ENCODE measurements around the gene TAF4.

Gene TAF4

DNA sequence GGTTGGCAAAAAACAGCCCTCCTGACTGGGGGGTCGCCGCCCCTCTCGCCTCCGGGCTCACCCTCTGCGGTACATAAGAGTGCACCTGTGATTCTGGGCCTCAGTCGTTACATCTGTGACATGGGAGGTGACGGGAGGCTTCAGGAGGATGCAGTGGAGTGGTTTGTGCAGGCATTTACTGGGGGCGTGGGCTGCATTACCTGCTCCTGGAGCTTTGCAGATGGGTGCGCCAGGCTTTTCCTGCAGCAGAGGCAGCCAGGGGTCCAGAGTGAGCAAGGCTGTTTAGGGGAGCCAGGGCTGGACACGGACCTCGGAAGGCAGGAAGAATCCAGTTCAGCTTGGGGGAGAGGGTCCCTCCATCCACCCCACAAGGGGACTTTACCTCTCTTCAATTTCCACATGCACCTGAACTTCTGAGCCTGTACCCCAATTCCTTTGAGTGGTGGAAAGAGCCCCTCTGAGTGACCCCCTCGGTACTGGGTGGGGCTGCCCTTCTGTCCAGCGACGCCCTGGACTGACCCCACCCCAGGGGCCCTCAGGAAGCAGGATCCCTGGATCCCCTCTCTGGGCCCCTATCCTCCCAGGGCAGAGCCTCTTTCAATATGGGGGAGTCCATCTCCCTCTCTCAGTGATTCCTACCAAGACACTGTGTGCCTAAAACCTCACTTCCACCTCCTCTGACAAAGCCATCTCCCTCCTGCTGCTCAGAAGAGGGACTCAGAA lies 134.0 kb downstream of the TAF4 start:
- no peaks in the 10 kb centered on the region for H3K36me3 ChIP-seq (ENCODE audit: insufficient read depth, low read depth, low read length)
- no peaks in the 10 kb centered on the region for H3K27me3 ChIP-seq (ENCODE audit: insufficient read depth, low read length)
- H3K9ac ChIP-seq (ENCODE audit: low read depth, low read length), result no peak overlapping the region
- no peak overlapping the region for H3K27ac ChIP-seq (ENCODE audit: low read length)
- H3K9me3 ChIP-seq (ENCODE audit: insufficient read depth, low read depth, low read length), result no peaks in the 10 kb centered on the region
- peaks cover 2% of the 10 kb centered on the region; the same call in 1 of the 2 replicates for H3K4me1 ChIP-seq (ENCODE audit: insufficient read depth, low read length)
- no peak overlapping the region for H3K4me3 ChIP-seq (ENCODE audit: low read length)

DNA sequence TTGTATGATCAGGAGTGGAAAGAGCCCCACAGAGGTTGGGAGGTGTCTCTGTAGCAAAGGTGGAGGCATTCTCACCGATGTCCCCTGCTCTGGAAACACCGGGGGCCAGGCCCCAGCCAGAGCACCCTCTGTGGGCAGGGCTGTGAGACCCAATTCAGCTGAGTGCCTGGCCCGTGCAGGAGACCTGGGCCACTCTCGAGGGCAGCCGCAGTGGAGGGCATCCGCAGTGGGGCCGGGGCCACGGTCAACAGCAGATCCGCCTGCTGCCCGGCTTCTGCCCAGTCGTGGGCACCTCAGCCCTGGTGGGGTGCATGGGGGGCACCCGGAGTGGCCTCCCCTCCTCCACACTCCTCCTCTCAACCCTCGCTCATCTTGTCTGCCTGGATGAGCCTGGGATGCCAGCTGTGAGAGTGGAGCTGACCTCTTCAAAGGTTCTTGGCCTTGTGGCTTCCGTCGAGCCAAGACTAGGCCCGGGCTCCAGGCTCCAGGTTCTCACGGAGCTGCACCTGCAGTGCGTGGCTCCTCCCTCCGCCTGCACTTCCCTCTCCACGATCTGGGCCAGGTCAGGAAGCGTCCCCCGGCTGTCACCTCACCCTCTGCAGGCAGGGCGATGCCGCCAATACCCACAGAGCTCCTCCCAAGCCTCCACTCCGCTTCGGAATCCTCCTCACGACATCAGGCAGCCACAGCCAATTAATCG lies 134.8 kb downstream of the TAF4 start:
- no peaks in the 10 kb centered on the region for H3K9me3 ChIP-seq (ENCODE audit: insufficient read depth, low read depth, low read length)
- H3K36me3 ChIP-seq (ENCODE audit: insufficient read depth, low read depth, low read length), result no peaks in the 10 kb centered on the region
- no peaks in the 10 kb centered on the region for H3K4me1 ChIP-seq (ENCODE audit: insufficient read depth, low read length)
- H3K4me3 ChIP-seq (ENCODE audit: low read length), result no peak overlapping the region
- H3K27me3 ChIP-seq (ENCODE audit: insufficient read depth, low read length), result no peaks in the 10 kb centered on the region
- no peak overlapping the region for H3K9ac ChIP-seq (ENCODE audit: low read depth, low read length)
- H3K27ac ChIP-seq (ENCODE audit: low read length), result no peak overlapping the region

DNA sequence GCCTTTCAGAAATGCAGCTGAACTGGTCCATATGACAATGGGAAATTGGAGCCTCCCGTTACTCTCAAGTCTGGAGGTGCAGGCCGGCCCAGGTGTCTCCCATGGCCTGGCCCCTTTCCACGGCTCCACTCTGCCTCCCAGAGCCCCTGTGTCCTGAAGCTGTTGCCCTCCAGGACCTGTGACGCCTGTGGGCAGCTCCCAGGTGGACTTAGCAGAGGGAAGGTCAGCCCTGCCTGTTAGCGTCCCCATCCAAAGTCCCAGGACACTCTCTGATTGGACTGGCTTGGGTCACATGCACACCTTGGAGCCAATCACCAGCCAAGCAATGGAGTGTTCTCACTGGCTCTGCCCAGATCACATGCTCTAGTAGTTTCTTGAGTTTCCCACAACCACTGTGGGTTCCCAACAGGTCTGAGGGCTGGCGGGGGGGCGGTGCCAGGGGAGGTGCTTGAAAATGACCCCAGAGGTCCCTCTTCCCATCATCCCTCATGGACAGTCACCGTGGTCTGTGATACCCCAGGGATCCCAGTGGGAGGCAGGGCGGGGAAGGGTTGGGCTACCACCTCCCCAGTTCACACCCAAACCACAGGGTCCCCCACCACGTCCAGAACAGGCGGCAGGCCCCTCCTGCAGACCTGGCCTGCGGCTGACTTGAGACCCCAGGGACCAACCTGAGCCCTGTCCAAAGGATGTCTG lies 135.6 kb downstream of the TAF4 start:
- H3K9ac ChIP-seq (ENCODE audit: low read depth, low read length), result no peak overlapping the region
- no peaks in the 10 kb centered on the region for H3K9me3 ChIP-seq (ENCODE audit: insufficient read depth, low read depth, low read length)
- no peaks in the 10 kb centered on the region for H3K27me3 ChIP-seq (ENCODE audit: insufficient read depth, low read length)
- no peak overlapping the region for H3K27ac ChIP-seq (ENCODE audit: low read length)
- H3K36me3 ChIP-seq (ENCODE audit: insufficient read depth, low read depth, low read length), result no peaks in the 10 kb centered on the region
- H3K4me3 ChIP-seq (ENCODE audit: low read length), result no peak overlapping the region
- no peaks in the 10 kb centered on the region for H3K4me1 ChIP-seq (ENCODE audit: insufficient read depth, low read length)

DNA sequence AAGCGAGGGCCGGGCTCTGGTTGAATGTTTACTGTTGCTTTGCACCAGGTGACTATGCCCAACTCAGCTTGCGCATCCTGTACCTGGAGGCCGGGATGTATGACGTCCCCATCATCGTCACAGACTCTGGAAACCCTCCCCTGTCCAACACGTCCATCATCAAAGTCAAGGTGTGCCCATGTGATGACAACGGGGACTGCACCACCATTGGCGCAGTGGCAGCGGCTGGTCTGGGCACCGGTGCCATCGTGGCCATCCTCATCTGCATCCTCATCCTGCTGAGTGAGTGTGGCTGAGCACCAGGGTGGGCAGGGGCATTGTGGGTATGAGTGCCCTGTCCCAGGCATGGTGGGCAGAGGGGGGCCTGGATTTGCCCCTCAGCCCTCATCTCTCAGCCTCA lies 136.1 kb downstream of the TAF4 start:
- Histone ChIP-seq H3K4me1 (ENCODE audit: insufficient read depth, low read length) (no peaks in the 10 kb centered on the region), H3K27me3 (ENCODE audit: insufficient read depth, low read length) (no peaks in the 10 kb centered on the region), H3K9ac (ENCODE audit: low read depth, low read length) (no peak overlapping the region), H3K36me3 (ENCODE audit: insufficient read depth, low read depth, low read length) (no peaks in the 10 kb centered on the region), H3K27ac (ENCODE audit: low read length) (no peak overlapping the region), H3K9me3 (ENCODE audit: insufficient read depth, low read depth, low read length) (no peaks in the 10 kb centered on the region), H3K4me3 (ENCODE audit: low read length) (no peak overlapping the region)

DNA sequence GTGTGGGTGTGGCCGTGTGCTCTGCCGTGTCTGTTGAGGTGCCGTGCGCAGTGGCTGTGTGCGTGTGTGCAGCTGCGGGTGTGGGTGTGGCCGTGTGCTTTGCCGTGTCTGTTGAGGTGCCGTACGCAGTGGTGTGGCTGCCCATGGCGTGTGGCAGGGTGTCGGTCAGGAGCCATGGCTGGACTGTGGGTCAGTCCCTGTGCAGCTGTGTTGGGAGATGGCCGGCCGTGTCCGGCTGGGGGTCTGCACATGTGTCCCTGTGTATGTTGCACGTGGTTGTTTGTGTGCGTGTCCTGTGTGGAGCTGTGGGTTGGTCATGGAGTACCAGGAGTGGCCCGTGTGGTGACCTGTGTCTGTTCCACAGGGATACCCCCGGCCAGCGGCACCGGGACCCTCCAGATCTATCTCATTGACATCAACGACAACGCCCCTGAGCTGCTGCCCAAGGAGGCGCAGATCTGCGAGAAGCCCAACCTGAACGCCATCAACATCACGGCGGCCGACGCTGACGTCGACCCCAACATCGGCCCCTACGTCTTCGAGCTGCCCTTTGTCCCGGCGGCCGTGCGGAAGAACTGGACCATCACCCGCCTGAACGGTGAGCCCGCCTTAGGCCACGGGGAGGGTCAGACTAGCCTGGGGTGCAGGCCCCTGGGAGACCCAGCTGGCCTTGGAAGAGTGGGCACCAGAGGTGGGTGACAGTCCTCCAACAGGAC lies 137.7 kb downstream of the TAF4 start:
- no peaks in the 10 kb centered on the region for H3K27me3 ChIP-seq (ENCODE audit: insufficient read depth, low read length)
- no peaks in the 10 kb centered on the region for H3K9me3 ChIP-seq (ENCODE audit: insufficient read depth, low read depth, low read length)
- no peak overlapping the region for H3K27ac ChIP-seq (ENCODE audit: low read length)
- H3K36me3 ChIP-seq (ENCODE audit: insufficient read depth, low read depth, low read length), result no peaks in the 10 kb centered on the region
- no peak overlapping the region for H3K4me3 ChIP-seq (ENCODE audit: low read length)
- no peak overlapping the region for H3K9ac ChIP-seq (ENCODE audit: low read depth, low read length)
- H3K4me1 ChIP-seq (ENCODE audit: insufficient read depth, low read length), result no peaks in the 10 kb centered on the region

DNA sequence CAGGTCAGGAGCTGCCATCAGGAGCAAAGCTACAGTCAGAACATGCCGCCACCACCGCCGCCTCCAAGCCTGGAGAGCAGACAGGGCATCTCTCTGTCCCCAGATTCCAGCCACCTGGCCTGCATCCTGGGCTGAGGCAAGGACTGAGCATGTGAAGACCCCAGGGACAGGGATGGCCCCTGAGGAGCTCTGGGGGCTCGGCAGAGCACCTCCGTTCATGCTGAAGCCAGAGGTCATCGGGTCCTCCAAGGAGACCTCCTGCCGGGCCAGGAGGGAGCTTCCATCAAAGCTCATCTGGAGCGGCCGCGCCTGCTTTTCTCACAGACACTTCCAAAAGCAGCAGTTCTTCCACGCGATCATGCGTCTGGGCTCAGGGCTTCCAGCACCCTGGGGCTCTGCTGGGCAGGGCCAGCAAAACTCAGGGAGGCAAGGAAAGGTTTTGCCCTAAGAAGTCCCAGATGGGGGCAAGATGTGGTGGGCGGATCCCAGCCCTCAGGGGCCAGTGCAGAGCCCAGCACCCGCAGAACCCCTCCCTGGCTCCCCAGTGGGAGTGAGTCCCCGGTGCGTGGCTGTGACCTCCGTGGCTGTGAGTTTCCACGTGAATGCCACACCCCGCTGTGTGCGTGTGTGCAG lies 138.4 kb downstream of the TAF4 start:
- Histone ChIP-seq H3K4me3 (ENCODE audit: low read length) (no peak overlapping the region), H3K9ac (ENCODE audit: low read depth, low read length) (no peak overlapping the region), H3K27ac (ENCODE audit: low read length) (no peak overlapping the region)

DNA sequence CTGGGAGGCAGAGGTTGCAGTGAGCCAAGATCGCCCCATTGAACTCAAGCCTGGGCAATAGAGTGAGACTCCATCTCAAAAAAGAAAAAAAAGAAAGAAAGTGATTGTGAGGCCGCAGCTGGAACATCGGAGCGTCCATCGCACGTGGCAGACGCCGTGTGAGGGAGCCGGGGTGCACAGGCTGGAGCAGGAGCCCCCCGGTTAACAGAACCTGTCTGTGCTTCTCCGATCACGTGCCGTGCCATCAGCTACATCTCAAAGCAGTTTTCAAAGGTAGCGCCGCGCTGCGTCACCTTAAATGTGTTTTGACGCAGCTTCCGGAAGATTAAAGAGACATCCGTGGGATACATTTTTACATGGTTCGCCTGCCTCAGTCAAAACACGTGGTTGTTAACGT lies 138.9 kb downstream of the TAF4 start:
- no peaks in the 10 kb centered on the region for H3K9me3 ChIP-seq (ENCODE audit: insufficient read depth, low read depth, low read length)
- no peak overlapping the region for H3K9ac ChIP-seq (ENCODE audit: low read depth, low read length)
- H3K4me1 ChIP-seq (ENCODE audit: insufficient read depth, low read length), result no peaks in the 10 kb centered on the region
- no peak overlapping the region for H3K27ac ChIP-seq (ENCODE audit: low read length)
- no peak overlapping the region for H3K4me3 ChIP-seq (ENCODE audit: low read length)
- H3K36me3 ChIP-seq (ENCODE audit: insufficient read depth, low read depth, low read length), result no peaks in the 10 kb centered on the region
- H3K27me3 ChIP-seq (ENCODE audit: insufficient read depth, low read length), result no peaks in the 10 kb centered on the region

More for the DNA sequence above, 138.4 kb downstream of the TAF4 start:
- Histone ChIP-seq H3K4me1 (ENCODE audit: insufficient read depth, low read length) (no peaks in the 10 kb centered on the region), H3K27me3 (ENCODE audit: insufficient read depth, low read length) (no peaks in the 10 kb centered on the region), H3K36me3 (ENCODE audit: insufficient read depth, low read depth, low read length) (no peaks in the 10 kb centered on the region), H3K9me3 (ENCODE audit: insufficient read depth, low read depth, low read length) (no peaks in the 10 kb centered on the region)

DNA sequence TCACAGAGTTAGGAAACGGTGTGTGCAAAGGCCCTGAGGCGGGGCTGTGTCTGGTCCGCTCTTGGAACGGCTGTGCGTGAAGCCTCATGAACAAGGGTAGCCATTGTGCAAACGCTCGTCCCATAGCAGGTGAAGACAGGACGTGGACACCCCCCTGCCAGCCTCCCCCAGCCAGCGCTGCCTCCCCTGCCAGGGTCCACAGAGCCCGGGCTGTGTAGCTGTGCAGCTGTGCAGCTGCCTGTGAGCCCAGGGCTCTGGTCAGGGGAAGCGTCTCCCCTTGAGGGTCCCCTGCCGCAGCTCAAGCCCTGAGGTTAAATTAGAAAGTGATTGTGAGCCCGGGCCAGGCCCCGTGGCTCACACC lies 139.4 kb downstream of the TAF4 start:
- Histone ChIP-seq H3K36me3 (ENCODE audit: insufficient read depth, low read depth, low read length) (no peaks in the 10 kb centered on the region), H3K4me3 (ENCODE audit: low read length) (no peak overlapping the region), H3K9me3 (ENCODE audit: insufficient read depth, low read depth, low read length) (no peaks in the 10 kb centered on the region), H3K27ac (ENCODE audit: low read length) (no peak overlapping the region), H3K27me3 (ENCODE audit: insufficient read depth, low read length) (no peaks in the 10 kb centered on the region), H3K9ac (ENCODE audit: low read depth, low read length) (no peak overlapping the region), H3K4me1 (ENCODE audit: insufficient read depth, low read length) (no peaks in the 10 kb centered on the region)

DNA sequence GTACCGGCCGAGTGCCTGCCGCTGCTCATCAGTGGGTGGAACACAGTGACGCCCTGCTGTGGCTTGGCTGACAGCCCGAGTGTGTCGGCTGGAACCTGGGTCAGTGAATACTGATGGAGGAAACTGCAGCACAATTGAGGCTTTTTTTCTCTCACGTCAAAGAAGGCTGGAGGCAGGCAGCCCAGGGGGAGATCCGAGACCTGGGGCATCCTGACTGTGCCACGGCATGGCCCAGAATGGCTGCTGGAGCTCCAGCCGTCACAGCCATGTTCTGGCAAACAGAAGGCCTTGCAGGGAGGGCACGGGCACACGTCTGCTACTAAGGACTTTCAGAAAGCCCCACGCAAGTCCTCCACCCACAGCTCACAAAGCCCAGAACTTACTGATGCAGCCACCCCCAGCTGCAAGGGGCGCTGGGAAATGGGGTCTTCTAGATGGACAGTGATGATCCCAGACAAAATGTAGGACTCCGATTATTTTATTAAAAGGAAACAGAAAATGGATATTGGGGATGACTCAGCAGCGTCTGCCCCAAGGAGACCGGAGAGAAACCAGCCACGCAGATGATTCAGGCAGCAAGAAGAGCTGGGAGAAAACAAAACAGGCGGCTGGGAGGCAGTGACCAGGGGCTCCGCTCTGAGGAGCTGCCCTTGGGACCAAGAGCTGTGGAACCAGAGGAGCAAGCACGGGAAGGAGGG lies 140.0 kb downstream of the TAF4 start:
- Histone ChIP-seq H3K9ac (ENCODE audit: low read depth, low read length) (no peak overlapping the region), H3K9me3 (ENCODE audit: insufficient read depth, low read depth, low read length) (no peaks in the 10 kb centered on the region)

DNA sequence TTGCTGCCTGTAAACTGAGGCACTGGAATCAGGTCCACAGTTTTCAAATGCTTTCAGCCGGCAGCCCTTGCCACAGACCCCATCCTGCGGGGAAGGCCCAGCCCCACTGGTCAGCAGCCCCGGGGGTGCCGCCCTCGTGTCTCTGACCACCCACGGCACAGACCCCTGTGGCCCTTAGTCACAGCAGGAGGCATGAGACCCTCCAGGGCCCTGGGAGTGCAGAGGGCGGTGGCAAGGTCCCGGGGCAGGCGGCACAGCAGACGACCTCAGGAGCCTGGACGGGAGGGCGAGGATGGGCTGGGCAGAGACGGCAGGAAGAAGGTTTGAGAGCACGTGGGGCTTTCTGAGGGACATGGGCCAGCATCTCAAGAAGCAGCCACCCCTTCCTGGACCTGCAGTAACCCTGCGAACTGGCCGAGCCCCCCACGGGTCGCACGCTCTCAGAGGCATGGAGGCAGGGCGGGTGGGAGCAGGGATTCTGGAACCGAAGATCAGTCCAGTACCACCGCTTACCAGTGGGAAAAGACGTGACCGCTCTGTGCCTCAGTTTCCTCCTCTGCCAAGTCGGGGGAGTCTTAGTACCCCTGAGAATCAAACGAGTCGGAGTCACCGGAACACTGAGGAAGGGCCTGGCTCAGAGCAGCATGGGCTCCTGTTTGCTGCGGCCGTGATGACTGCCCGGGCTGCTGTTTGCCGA lies 140.7 kb downstream of the TAF4 start:
- Histone ChIP-seq H3K27me3 (ENCODE audit: insufficient read depth, low read length) (no peaks in the 10 kb centered on the region), H3K9me3 (ENCODE audit: insufficient read depth, low read depth, low read length) (peaks cover 6% of the 10 kb centered on the region), H3K36me3 (ENCODE audit: insufficient read depth, low read depth, low read length) (no peaks in the 10 kb centered on the region), H3K4me3 (ENCODE audit: low read length) (no peak overlapping the region), H3K27ac (ENCODE audit: low read length) (no peak overlapping the region), H3K4me1 (ENCODE audit: insufficient read depth, low read length) (no peaks in the 10 kb centered on the region), H3K9ac (ENCODE audit: low read depth, low read length) (no peak overlapping the region)

More for the DNA sequence above, 140.0 kb downstream of the TAF4 start:
- H3K4me1 ChIP-seq (ENCODE audit: insufficient read depth, low read length), result no peaks in the 10 kb centered on the region
- H3K4me3 ChIP-seq (ENCODE audit: low read length), result no peak overlapping the region
- no peak overlapping the region for H3K27ac ChIP-seq (ENCODE audit: low read length)
- H3K27me3 ChIP-seq (ENCODE audit: insufficient read depth, low read length), result no peaks in the 10 kb centered on the region
- H3K36me3 ChIP-seq (ENCODE audit: insufficient read depth, low read depth, low read length), result no peaks in the 10 kb centered on the region

All from iPS-20b (cell line).